GM12801 (cell line): ENCODE data around the gene IGSF9.

Source experiments
- TF ChIP-seq, protein P1 (sequence below): IDR thresholded peaks from one replicate; pipeline ENCODE4 v1.5.1; 2011; ENCODE audit warnings: control low read depth; ENCODE audit not compliant: insufficient read length; ENCODE audit errors: extremely low read depth

Gene IGSF9

DNA sequence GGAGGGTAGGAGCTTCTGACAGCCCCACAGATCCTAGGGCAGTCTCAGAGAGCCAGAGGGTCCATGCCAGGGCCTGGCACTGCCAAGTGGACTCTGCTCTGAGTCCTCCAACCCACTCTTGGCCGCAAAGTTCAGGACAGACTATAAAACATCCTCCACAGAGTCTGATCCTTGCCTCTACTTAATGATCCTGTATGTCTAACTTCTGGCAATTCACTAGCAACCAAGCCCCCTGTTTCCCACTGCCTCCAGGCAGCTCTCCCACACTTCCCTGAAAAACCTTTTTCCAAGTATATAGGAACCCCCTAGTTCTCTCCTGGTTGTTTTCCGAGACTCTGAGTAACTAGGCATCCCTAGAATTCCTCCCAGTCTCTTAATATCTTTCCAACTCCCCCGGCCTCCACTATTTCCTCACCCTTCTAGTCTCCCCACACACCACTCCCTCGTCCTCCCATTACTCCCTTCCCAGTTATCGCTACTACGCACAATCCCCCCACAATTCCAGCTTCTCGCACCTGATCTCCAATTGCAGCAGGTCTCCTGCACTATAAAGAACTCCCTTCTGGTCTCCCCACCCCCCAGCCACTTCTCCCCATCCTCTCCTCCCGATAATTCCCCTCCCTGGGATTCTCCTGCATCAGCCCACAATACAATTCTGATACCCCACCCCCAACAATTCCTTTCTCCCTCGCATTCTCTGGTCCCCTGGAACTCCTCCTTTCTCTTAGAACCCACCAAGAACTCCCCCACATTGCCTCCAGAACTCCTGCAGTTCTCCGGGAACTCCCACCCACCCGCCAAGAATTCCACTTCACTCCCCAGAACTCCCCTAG, 574 bp downstream of the IGSF9 start:
- TF ChIP-seq, protein P1, sequence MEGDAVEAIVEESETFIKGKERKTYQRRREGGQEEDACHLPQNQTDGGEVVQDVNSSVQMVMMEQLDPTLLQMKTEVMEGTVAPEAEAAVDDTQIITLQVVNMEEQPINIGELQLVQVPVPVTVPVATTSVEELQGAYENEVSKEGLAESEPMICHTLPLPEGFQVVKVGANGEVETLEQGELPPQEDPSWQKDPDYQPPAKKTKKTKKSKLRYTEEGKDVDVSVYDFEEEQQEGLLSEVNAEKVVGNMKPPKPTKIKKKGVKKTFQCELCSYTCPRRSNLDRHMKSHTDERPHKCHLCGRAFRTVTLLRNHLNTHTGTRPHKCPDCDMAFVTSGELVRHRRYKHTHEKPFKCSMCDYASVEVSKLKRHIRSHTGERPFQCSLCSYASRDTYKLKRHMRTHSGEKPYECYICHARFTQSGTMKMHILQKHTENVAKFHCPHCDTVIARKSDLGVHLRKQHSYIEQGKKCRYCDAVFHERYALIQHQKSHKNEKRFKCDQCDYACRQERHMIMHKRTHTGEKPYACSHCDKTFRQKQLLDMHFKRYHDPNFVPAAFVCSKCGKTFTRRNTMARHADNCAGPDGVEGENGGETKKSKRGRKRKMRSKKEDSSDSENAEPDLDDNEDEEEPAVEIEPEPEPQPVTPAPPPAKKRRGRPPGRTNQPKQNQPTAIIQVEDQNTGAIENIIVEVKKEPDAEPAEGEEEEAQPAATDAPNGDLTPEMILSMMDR, result no peak

DNA sequence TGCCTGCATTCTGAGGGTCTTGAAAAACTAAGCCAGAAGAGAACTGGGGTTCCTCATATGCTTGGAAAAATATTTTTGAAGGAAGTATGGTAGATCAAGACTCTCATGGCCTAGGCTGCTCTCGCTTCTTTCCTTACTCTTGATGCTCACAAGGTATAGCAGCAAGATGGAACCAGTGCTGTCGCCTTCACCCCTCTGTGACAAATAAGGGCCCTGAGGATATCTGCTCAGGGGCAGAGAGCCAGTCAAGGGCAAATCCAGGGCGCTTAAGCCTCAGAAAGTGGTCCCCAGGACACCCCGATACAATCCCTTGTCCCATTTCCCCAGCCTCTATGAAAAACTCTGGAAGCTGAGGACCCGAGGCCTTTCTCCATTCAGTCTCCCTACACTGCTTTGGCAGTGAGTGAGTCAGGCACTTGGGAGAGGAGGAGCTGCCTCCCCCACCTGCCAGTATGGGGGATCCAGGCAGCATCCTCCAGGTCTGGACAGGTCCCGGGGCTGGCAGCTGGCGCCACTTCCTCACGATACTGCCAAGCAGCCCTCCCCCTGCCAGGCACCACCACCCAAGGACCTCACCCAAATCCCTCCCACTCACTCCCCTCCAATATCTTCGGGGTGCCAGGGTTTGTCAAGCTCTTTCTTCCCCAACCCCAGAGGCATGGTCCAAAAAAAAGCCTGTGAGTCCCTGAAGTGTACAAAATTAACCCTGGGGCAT, 1.3 kb downstream of the IGSF9 start:
- TF ChIP-seq, protein P1, result no peak

DNA sequence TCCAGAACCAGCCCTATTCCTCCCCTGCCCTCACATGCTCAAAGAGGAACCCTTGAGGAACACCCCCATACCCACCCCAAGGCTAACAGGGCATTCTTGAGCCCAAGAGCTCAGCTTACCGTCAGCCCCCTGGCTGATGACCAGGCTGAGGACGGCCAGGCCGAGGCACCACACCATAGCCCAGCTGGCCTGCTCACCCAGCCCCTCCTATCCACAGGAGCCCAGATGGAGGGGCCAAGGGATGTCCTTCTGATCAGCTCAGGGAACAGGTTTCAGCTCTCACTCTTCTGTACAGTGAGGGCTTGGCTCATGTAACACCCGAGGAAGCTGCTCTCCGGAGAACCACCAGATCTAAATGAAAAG, 2.2 kb downstream of the IGSF9 start:
- TF ChIP-seq, protein P1, result no peak

DNA sequence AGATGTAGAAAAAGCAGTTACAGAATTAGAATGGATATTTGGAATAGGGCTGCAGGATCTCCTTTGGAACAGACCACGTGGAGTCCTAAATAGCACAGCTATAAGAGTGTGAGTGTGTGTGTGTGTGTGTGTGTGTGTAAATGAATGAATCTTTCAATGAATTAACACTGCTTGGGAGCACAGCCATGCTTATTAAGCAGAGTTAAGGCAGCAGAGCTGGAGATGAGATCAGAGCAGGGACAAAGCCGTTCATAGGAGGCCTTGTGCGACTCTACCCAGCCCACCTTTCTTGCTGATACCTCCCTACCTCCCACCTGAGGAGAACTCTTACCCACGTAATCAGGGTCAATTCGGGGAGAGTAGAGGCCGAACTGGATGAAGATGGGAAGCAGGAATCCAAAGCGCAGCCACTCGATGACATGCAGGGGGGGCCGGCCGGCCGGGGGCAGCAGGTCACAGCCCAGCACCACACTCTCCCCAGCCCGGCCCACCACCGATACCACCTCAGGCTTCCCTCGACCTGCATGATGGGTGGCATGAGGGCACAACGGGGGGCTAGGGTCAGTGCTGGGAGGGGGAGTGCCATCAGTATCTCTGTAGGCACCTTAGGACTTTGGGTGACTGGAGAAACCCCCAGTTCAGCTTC, 2.7 kb downstream of the IGSF9 start:
- TF ChIP-seq, protein P1, result no peak

DNA sequence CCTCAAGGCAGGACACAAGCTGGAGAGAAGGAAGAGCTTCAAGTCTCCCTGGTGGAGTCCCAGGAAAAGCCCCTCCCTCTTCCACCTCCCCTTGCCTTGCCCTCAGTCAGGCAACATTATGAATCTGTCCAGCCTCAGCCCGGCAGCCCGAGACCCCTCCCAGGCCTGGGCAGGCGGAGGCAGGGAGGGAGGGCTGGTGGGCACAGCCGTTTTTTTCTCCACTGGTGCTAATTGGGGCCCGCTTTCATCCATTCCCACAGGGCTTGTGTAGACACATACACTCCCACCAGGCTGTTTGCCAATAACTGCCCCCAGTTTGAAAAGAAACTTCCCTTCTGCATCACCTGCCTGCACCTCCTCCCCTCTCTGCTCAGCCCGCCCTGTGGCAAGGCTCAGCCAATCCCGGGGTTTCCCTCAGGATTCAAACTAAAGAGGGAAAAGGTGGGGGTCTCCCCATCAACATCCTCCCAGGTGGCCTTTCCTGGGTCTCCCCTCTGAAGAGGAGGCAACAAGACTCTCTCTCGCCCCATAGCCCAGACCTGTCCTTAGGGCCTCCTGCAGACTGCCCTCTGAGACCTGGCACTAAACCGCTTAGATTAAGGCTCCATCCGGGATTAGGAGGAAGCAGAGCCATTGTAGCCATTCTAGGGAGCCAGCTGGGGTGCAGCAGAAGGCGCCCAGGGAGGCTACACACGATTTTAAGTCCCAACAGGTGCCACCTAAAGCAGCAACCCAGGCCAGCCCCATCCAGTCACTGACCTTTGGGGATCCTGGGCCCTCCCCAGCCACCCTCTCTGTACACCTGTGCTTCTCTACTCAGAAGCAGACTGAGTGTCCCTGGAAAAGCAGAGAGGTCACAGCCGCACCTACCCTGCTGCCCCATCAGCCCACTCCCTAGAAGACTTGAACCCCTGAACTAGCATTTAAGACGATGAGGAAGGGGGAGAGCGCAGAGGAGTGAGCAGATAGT, 3.5 kb downstream of the IGSF9 start:
- TF ChIP-seq, protein P1, result no peak

DNA sequence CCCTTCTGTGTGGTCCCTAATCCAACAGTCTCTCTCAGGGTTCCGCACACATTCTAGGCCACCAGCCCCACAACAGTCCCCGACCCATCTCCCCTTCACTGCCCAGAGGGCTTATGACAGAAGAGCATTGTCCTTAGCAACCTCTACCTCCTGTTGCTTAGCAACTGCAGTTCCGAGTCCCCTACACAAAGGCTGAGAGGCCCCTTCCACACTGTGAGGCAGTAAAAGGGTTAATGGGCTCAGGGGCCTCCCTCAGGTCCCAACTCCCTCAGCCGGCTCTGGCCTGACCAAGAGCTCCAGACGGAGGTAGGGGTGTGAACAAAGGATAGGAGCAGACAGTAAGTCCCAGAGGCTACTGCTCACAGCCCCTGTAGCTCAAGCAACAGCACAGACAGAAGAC, 4.3 kb downstream of the IGSF9 start:
- TF ChIP-seq, protein P1, result no peak
